DMS153 treated with DMSO at 0.1 percent for 48 hours (cell line): Measurements from ENCODE around the gene ZCCHC2.
A peak's percentile ranks its signal among the peaks of the same experiment; 100 is the strongest.

ENCODE experiments used
- DNase-seq: peaks from one replicate; lab custom pipeline; 2025; ENCODE audit not compliant: unreplicated experiment; lab: John Stamatoyannopoulos, UW

The ZCCHC2 gene

DNA sequence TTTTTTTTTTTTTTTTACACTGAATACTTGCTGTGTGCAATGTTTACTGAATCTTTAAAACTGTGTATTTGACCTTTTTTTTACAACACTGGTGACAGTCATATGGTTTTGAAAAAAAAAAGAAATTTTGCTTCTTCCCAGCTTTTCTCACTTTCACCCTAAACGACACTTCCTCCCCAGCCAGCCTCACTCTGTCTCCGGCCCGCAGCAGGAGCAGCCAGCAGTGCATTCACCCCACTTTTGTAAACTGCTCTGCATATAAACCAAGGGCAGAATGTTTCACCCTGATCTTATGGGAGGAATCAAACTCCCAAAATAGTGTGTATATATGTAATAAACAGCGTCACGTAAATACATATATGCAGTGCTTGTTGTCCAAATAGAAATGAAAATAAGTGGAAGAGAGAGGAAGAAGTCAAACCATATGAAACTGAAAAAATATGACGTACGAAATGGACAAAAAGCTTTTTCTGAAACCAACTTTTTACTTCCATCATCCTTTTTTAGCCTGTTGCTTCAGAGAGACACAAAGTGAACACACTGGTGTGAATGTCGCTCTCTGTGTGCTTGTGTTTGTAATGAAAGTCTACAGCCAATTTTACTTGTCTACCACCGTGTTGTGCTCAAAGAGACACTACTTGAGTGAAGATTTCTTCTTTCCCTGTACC lies 54.2 kb downstream of the ZCCHC2 start:
- no peak for DNase-seq

DNA sequence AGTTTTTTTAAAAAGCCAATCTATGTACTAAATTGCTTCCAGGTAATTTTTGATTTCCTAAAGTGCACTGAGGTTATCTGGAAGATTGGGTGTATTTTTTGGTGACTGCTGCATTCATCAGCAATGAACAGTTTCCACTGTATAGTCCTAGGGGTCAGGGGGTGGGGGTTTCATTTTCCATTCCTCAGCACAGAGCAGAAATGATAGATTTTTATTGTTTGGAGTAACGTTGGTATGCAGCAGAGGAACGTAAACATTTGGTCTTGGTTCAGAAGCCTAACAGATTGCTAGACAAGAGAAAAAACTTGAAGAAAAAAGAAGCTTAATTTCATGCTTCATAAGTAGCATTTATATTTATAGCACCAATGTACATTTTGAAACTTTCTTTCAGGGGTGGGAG lies 54.9 kb downstream of the ZCCHC2 start:
- DNase-seq, result no peak

DNA sequence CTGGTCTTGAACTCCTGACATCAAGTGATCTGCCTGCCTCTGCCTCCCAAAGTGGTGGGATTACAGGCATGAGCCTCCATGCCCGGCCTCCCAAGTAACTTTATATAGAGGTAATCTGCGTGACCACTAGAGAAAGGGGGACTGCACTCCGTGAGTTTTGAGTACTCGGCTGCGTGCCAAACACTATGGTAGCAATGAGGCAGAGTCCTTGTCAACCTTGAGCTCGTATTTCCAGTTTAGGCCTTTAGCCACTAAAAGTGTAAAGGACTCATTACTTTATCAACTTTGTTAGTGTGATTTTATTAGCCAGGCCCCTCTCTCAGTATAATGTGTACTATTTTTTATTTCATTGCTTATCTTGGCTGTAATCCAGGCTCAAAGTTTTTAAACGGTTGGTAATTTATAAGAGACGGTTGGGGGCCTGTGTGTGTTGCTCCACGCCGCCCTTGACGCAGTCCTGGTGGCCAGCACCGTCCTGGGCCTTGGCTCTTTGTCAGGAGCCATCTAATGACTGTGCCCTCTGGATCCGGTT lies 56.2 kb downstream of the ZCCHC2 start:
- DNase-seq, result no peak

DNA sequence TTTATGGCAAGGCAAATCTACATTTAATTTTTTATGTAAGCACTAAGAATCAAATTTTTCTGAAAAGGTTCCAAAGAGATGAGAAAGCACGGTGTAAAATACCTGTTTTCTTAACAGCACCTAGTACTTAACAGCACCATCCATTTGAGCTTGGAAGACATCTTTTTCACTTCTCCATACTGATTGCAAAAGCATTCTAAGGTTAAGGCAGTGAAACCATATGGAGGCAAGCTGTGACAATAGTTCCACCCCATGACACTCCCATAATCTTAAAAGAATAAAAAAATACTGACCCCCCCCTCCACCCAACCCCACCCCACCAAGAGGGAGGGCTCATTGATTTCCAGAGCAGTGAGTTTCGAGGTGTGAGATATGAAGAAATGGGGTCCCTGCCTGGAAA lies 60.6 kb downstream of the ZCCHC2 start:
- no peak for DNase-seq

DNA sequence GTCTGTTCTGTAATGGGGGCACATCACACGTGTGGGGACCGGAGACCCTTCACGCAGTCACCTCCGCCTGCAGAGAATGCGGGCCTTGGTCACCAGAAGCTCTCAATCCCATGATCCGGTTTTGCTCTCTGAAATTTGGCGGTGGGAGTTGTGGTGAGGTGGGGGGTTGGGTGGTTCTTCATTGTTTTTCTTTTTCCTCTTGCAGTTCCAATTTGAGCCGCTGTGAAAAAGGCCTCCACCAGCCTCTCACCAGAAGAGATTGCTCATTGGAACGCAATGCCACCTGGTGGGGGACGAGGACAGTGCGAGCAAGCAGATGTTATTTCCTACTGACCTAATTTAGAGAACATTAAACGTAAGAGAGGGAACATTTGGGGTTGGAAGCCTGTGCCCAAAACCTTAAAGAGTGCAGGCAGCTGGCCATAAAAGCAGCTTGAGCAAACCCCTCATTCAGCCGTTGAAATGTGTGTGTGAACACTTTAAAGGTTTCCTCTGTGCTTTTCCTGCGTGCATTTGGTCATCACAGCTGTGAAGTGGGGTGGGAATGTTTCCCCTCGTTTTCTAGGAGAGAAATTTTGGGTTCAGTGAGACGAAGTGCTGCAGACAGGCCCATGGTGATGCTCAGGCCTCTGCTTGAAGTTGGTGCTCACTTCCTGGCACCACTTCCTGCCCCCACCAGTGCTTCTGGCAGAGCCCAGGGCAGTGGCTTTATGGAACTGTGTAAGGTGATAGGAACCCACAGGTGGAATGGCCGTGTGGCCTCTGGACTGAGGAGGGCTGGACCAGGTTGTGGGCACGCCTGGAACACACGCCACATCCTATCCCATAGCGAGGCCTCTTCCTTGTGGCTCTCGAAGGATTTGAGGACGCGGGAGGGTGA lies 61.7 kb downstream of the ZCCHC2 start:
- DNase-seq, result peak; percentile 59

DNA sequence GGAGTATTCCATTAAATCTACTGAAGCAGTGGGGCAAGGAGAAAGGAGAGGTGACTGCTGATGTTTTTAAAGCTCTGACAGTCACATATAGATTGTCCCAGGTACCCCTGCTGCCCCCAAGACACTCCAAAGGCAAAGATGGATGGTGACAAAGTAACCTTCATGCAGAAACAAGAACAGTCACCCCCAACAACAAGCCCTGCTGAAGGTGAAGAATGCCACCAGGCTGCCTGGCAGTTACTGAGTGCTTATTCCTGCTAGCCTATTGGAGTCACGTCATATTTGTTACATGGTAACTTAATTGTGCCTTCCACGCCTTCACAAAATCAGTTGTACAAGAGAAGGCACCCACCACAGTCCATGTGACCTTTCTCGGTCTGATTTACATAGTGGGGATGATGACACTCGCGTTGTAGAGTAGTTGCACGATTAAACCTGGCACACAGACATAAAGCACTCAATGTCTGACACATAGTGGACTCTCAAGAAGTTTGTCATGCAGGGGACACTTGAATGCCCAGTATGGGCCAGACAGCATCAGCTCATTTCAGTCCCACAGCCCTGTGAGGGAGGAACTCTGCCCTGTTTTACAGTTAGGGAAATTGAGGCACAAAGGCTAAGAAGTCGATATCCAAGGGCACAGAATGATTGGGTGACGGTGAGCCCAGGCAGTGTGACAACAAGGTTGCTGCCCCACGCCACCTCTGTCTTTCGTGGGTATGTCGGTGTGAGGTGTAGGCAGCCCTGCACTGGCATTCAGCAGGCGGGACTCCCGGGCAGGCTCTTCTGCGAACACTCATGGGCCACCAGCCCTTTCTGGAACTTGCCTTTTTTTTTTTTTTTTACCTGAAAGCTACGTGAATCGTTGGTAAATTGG lies 62.7 kb downstream of the ZCCHC2 start:
- no peak for DNase-seq

DNA sequence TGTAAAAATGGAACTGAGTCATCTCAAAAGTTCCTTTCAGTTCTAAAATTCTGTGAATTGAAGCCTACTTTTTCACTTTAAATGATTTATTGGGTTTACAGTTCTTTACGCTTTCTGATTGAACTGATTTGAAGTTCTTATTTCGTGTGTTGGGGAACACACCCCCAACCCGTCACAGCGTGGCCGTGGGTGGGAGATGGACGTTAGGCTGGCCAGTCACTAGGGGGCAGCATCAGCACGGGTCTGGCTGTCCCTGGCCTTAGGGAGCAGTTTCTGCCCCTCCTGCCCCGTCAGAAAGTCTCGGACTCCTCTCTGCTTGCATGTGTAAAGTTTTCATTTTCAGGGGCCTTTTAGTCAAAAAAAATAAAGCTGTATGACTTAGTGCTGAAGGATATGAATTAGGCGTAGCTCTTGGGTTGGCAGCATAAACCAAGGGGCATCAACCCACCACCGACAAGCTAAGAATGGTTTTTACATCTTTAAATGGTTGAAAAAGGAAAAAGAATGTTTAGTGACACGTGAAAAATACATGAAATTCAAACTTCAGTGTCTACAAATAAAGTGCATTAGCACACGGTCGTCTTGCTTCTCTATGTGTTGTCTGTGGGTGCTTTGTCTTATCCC lies 63.4 kb downstream of the ZCCHC2 start:
- DNase-seq, result peak; percentile 36

DNA sequence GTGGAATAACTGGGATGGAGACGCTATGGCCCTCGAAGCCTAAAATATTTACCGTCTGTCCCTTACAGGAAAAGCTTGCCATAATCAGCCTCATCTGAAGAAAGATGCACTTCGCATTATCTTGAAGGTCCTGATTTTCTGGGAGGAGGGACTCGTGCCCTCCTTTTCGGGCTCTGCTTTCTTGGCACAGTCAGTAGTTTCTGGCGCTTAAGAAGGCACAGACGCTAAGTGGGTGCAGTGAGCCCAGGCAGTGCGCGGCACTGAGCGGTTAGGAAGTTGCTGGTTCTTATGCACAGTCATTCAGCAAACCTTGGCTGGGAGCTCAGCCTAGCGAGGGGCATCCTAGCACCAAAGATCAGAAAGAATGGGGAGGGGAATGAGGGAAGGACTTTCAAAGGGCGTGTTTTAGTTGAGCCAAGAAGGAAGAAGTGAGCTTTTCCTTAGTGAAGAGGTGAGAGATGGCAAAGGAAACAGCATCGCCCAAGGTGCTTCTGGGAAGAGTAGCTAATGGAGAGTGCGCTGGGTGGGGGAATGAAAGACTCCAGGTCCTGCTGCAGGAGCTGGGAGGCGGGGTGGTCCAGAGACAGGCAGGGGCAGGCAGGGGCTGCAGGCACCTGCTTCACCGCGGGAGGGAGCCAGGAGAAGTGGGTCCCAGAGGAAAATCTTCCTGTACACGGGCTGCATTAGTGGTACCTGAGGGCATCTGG lies 64.1 kb downstream of the ZCCHC2 start:
- no peak for DNase-seq

DNA sequence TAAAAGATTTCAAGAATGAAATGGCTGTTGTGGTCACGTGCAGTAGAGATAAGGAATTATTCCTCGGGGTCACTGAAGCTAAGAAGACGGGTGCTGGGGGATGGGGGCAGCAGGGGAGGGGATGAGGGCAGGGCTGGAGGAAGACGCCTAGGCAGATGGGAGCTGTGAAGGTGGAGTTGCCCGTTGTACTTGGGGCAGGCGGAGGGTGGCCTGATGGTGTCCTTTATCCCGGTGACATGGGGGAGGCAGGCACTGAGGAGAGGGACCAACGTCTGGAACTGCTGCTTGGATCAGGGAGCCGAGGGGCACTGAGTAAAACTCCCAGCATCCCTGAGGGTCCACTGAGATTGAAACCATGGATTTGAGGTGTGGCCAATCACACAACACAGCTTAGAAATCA lies 64.9 kb downstream of the ZCCHC2 start:
- no peak for DNase-seq

DNA sequence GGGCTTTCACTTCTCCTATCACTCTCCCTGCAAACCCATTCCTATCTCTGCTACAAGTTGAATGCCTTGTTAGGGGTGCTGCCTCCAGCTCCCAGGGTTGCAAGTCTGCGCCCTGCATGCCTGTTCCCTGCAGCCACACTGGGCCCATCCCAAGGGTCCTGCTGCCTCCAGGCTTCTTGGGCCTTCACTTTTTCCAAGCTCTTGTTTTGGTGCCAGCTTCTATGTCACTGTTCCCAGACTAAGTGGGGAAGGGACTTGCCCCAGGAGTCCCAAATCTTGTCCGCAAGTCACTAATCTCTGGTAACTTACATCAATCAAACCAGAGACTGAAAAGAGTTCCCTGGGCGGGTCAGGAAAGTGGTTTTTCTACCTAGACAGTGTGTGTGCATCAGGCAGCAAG lies 65.4 kb downstream of the ZCCHC2 start:
- DNase-seq, result no peak

DNA sequence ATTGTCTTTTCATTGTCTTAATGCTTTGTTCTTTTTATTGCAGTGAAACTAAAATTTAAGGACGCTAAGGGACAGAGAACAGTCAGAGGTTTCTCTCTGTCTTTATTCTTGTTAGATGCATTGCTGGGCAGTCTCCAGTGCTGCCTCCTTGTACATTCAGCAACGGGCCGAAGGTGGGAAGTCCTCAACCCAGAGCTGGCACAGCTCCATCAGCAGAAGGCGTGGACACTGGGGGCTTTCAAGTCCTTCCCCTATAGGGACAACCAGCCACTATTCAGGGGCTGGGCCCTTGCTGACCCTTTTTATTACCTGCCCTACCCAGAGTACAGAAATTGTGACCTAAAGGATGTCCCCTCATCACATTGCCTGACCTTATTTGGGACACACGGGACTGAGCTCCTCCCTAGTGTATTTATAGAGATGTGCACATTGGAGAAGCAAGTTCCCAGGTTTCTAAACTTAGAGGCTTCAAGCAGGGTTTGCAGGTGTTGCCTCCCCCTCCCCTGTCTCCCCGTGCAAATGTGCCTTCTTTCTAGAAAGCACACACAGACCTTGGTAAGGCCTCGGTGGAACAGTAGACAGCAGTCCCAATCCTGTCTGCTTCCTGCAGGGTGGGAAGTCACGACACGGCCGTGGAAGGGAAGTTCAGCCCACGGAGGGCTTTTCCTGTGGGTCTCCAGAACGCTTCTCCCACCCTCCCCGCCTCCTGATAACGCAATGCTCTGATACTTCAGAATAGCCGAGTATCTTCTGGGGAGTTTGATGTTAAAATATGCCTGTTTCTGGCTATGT lies 68.2 kb downstream of the ZCCHC2 start:
- DNase-seq, result no peak

DNA sequence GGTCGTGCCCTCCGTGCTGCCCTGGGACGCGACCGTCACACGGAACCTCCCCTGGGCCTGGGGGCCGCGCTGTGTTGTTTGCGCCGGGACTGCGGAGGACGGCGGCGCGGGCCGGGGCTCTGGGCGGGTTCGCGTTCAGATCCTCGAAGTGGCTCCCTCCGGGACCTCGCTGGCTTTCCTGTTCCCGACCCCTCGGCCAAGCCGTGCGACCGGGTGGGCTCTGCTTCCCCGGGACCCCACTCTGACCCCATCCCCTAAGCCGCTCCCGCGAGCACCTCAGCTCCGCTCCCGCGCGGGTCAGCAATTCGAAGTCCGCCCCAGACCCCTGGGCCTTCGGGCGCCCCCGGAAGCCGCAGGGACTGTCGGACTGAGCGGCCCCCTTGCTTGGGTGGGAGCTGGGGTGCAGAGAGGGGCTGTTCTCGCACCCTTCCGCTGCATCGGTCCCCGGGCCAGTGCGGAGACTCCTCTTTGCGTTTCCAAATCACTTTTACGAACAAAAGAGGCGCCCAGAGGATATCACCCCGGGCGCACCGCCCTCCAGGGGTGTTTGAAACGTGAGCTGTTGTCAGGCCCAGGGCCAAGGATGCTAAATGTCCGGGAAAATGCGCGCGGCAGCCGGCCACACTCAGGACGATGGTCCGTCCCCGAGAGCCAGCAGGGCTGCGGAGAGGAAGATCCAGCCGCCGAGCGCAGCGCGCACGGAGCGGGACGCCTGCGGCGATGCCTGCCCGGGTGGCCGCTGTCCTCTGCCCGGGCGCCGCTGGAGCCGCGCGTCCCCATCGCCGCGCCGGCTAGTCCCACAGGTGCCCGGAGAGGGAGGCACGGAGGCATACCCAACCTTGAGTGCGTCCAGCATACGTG lies 73.5 kb downstream of the ZCCHC2 start:
- no peak for DNase-seq

DNA sequence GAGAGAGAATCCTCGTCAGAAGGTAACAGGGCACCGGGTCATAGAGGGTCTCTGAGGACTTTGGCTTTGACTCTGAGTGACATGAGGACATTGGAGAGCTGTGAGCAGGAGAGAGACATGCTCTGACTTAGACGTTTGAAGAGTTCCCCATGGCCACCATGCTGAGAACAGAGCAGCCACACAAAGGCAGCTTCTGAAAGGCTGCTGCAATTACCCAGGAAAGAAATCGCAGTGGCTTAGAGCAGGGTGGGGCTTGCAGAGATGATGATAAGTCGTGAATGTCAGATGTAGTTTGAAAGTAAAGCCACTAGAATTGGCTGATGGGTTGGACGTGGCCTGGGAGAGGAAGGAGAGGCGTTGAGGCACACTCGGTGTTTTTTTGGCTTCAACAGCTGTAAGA lies 79.0 kb downstream of the ZCCHC2 start:
- no peak for DNase-seq

DNA sequence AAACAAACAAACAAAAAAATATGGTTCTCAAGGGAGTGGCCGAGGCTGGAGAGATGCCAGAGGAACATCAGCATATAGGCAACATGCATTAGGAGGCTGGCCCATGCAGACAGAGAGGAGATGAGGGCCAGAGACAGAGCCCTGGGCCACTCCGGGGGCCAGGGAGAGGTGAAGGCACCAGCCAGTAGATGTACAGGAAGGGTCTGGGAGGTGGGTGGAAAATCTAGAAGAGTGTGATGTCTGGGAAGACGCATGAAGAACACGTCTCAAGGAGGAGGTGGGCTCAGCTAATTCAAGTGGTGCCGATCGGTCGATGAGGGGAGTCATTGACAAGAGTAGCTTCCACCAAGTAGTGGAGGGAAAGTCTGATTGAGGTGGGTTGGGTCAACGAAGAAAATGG lies 79.9 kb downstream of the ZCCHC2 start:
- DNase-seq, result no peak

DNA sequence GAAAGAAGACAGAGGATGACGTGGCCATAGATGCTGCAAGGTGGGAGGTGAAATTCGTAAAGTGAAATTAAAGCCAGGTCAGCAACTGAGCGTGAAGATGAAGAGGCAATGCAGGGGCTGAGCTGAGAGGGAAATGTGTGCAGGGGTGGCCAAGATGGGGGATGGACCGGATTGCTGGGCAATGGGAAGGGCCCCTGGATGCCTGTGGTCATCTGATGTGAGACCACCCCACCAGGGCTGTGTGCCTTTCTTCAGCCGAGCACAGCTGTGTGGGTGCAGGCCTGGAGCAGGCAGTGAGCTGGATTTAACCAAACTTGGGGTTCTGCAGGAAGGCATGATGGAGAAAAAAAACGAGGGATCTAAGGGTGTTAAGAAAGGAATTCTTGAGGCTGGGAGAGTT lies 80.4 kb downstream of the ZCCHC2 start:
- DNase-seq, result no peak

DNA sequence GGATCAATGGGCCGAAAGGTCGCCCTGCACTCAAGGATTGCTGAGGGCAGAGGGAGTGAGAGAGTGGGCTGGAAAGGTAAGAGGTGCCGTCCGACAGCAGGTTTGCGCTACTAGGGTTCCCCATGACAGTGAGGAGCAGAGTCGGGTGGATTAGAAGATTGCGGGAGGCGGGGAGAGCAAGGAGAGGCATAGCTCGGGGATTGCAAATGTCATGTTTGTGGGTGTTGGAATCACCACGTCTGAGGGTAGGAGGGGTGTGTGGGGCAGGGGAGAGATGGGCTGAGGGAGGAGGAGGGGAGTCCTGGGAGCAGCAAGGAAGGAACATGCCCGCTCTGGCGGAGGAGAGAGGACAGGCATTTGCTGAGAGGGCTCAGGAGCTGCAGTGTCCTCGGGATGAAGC lies 81.2 kb downstream of the ZCCHC2 start:
- DNase-seq, result no peak

DNA sequence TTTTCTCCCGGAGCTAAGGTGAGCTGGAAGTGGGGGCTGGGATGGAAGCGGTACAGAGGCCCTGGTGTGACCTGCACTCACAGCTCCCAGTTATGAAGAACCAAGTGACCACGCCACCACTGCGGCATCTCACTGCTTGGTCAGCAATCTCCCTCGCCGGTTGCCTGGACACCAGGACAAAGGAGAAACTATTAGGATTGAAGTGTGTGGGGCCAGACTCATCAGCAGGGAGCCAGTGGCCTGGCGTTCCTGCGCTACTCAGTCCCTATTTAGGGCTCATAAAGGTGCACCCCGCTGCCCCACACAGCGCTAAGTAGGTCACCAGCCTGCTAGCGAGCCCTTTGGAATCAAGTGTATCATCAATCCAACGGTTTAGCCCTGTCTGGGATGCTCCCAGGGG lies 82.9 kb downstream of the ZCCHC2 start:
- DNase-seq, result no peak

DNA sequence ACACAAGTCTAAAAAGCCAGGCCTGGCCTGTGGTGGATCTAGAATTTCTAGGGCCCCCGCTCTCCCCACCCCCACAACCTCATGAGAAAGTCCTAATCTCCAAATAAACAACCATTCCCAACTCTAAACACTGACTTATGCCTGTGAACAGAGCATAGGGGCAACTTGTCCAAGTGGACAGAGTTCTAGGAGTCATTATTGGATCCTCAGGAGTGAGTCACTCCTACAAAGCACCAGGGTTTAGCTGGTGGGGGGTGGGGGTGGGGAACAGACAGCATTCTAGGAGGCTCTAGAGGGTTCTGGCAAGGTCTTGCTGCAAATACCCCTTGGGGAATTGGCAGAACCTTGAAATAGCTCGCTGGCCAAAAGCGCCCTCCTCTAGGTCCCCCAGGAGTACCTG lies 83.3 kb downstream of the ZCCHC2 start:
- no peak for DNase-seq

DNA sequence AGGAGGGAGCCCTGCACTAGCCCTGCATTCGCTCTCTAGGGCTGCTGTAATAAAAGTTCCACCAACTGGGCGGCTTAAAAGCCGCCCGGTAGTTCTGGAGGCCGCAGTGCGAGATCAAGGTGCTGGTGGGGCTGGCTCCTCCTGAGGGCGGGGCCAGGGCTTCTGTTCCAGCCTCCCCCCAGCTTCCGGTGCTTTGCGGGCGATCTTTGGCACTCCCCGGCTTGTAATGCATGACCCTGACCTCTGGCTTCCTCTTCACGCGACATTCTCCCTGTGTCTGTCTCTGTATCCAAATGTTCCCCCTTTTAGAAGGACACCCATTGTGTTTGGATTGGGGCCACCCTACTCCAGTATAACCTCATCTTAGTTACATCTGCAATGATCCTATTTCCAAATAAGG lies 84.5 kb downstream of the ZCCHC2 start:
- DNase-seq, result no peak
